Endothelial cell (in vitro differentiated cells): ENCODE data around the gene NFIB. TPM values are rescaled to one million over a fixed set of nuclear protein-coding genes. Genes with fewer than 3 reads are reported as not detected.

Source experiments
- DNase-seq: peaks from one replicate; pipeline ENCODE4 v3.0.0; 2021; ENCODE audit warnings: low spot score
- H3K27ac Mint-ChIP-seq: one replicate; pipeline ENCODE4 v1.8.0; 2021; ENCODE audit warnings: mixed read lengths, inconsistent platforms; ENCODE audit not compliant: unreplicated experiment
- H3K27me3 Mint-ChIP-seq: one replicate; pipeline ENCODE4 v1.8.0; 2021; ENCODE audit warnings: mild to moderate bottlenecking, moderate library complexity, mixed read lengths, inconsistent platforms; ENCODE audit not compliant: unreplicated experiment
- H3K36me3 Mint-ChIP-seq: one replicate; pipeline ENCODE4 v1.8.0; 2021; ENCODE audit warnings: mild to moderate bottlenecking, low read depth, mixed read lengths, inconsistent platforms; ENCODE audit not compliant: unreplicated experiment
- H3K4me1 Mint-ChIP-seq: one replicate; pipeline ENCODE4 v1.8.0; 2021; ENCODE audit warnings: mild to moderate bottlenecking, mixed read lengths, inconsistent platforms; ENCODE audit not compliant: unreplicated experiment
- H3K4me3 Mint-ChIP-seq: one replicate; pipeline ENCODE4 v1.8.0; 2021; ENCODE audit warnings: mild to moderate bottlenecking, mixed read lengths, inconsistent platforms; ENCODE audit not compliant: unreplicated experiment
- H3K9me3 Mint-ChIP-seq: one replicate; pipeline ENCODE4 v1.8.0; 2021; ENCODE audit warnings: mixed read lengths, inconsistent platforms; ENCODE audit not compliant: unreplicated experiment
- total RNA-seq: library from RNA; stranded (reverse); fragmentation: NEBNext Ultra II Directional; extraction: Animal tissue kit (Norgen Biotek cat#: 25700); gene quantifications from one replicate; pipeline ENCODE4 v1.2.1, GENCODE V29; 2021; ENCODE audit not compliant: unreplicated experiment
- TF ChIP-seq, protein P1 (sequence below): fragments of 200-600 bp; sonication (generic); IDR thresholded peaks from one replicate; pipeline ENCODE4 v1.5.0; 2021; ENCODE audit warnings: antibody characterized with exemption; ENCODE audit not compliant: unreplicated experiment

The NFIB gene
- total RNA-seq, 1 donor from 2014 or later: 120 TPM

DNA sequence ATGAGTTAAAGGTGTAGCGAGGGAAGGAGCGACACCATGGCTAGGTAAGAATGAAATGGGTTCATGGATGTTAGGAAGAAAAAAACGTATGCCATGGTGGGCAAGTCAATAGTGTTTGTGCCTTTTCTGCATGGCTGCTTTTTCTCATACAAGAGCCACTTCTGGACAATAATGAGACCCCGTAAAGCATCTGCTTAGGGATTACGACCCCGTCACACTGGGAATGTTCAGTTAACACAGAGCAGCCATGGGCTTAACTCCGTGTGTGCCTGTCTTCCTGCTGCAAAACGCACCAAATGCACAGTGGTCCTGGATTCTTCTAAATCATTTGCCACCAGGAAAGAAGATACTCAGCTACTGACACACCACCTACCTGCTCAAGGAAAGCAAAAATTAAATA lies 81.8 kb downstream of the NFIB start:
- Mint-ChIP-seq H3K36me3 (peaks cover 5% of the 10 kb centered on the region), H3K27ac (no peak overlapping the region), H3K4me1 (peaks cover 32% of the 10 kb centered on the region), H3K4me3 (no peak overlapping the region), H3K27me3 (no peaks in the 10 kb centered on the region), H3K9me3 (no peaks in the 10 kb centered on the region)
- DNase-seq: no peak
- TF ChIP-seq, protein P1, sequence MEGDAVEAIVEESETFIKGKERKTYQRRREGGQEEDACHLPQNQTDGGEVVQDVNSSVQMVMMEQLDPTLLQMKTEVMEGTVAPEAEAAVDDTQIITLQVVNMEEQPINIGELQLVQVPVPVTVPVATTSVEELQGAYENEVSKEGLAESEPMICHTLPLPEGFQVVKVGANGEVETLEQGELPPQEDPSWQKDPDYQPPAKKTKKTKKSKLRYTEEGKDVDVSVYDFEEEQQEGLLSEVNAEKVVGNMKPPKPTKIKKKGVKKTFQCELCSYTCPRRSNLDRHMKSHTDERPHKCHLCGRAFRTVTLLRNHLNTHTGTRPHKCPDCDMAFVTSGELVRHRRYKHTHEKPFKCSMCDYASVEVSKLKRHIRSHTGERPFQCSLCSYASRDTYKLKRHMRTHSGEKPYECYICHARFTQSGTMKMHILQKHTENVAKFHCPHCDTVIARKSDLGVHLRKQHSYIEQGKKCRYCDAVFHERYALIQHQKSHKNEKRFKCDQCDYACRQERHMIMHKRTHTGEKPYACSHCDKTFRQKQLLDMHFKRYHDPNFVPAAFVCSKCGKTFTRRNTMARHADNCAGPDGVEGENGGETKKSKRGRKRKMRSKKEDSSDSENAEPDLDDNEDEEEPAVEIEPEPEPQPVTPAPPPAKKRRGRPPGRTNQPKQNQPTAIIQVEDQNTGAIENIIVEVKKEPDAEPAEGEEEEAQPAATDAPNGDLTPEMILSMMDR: no peak

DNA sequence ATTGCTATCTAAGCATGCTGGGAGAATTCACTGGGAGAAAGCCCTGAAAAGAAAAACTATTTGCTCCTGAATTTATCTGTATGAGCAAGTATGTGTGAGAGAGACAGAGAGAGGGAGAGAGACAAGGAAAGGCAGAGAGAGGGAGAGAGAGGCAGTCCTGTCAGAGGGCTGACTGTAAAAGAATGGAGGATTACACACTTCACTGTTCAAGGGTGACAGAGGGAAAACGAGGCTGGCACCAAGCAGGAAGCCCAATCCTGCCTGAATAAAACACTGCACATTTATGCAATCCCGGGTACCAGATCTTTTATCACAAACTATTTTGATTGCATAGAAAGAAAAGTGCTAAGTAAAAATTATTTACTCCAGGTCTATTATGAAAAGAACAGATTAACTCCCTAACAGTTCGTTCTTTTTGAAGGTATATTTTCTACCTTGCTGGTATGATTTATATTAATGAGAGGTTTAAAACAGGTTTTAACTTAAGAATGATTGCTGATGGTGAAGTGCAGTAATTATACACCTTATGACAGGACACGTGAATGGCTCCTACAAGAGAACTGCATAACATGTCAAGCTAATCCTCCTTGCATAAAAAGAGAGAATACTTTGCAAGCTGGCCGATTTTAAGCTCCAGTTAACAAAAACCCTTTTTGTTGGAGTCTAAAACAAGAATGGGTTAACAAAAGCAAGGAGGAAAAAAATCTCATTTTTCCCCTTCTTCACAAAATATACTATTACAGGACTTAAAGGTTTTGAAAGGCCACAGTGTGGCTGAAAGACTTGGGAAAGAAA lies 82.5 kb downstream of the NFIB start:
- Mint-ChIP-seq H3K4me3 (no peak overlapping the region), H3K27me3 (no peaks in the 10 kb centered on the region), H3K27ac (no peak overlapping the region), H3K4me1 (peaks cover 25% of the 10 kb centered on the region), H3K36me3 (peaks cover 3% of the 10 kb centered on the region), H3K9me3 (no peaks in the 10 kb centered on the region)
- TF ChIP-seq, protein P1: no peak
- no peak for DNase-seq

DNA sequence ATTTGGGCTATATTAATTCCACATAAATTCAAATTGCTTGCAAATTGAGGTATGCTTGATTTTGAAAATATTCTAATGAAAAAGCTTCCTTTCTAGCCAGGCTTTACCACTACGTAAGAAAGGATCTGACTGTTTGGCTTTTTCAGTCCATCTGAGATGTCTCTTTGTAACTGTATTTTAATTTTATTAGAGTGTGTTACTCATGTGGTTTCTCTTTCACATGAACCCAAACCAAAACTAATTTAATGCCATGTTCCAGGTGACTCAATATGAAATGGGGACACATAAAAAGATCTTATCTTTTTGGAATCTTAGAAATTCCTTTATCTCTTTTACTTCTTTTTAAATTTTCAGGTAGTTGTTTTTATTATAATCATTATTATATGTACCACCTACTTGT lies 85.3 kb downstream of the NFIB start:
- Mint-ChIP-seq H3K36me3 (peaks cover 8% of the 10 kb centered on the region), H3K27me3 (no peaks in the 10 kb centered on the region), H3K4me3 (no peak overlapping the region), H3K9me3 (no peaks in the 10 kb centered on the region), H3K4me1 (peaks cover 14% of the 10 kb centered on the region), H3K27ac (no peak overlapping the region)
- no peak for DNase-seq
- TF ChIP-seq, protein P1: no peak

DNA sequence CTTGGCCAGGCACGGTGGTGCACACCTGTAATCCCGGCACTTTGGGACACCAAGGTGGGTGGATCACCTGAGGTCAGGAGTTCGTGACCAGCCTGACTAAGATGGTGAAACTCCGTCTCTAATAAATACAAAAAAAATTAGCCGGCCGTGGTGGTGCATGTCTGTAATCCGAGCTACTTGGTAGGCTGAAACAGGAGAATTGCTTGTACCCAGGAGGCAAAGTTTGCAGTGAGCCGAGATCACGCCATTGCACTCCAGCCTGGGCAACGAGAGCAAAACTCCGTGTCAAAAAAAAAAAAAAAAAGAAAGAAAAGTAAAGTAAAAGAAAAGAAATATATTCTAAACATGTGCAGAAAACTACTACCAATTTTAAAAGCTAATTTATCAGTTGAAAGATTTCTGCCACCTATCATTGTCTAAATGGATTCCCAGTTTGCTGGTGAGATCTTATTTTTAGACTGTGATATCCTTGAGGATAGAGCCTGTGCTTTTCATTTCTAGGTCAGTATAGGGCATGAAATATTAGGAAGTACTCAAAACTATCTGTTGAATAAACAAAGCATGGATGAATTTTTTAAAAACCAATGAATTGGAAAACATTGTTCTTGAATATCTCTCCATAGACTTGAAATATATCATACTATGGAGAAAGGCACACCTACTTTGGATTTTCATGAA lies 86.9 kb downstream of the NFIB start:
- H3K27ac Mint-ChIP-seq: no peak overlapping the region
- H3K4me3 Mint-ChIP-seq: no peak overlapping the region
- H3K27me3 Mint-ChIP-seq: no peaks in the 10 kb centered on the region
- peaks cover 25% of the 10 kb centered on the region for H3K4me1 Mint-ChIP-seq
- peaks cover 10% of the 10 kb centered on the region for H3K36me3 Mint-ChIP-seq
- DNase-seq: no peak
- TF ChIP-seq, protein P1: no peak
- H3K9me3 Mint-ChIP-seq: no peaks in the 10 kb centered on the region

DNA sequence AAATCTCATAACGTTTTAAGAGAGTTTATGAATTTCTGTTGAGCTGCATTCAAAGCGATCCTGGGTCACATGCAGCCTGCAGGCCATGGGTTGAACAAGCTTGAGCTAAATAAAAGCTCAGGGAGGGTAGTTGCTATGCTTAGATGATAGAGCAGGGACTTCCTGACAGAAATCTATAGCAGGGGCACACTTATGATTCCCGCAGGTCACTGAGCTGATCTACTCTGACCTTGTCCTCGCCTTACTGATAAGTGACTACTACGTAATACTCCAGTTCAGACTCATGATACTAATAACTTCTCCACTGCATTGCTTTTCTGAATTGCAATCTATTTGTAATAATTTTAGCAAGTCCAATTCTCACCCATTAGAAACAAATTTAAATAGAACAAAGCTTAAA lies 90.9 kb downstream of the NFIB start:
- H3K9me3 Mint-ChIP-seq: no peaks in the 10 kb centered on the region
- H3K36me3 Mint-ChIP-seq: peaks cover 22% of the 10 kb centered on the region
- no peak for DNase-seq
- H3K27ac Mint-ChIP-seq: peak overlapping the region; percentile 16
- TF ChIP-seq, protein P1: no peak
- no peak overlapping the region for H3K4me3 Mint-ChIP-seq
- peaks cover 6% of the 10 kb centered on the region for H3K27me3 Mint-ChIP-seq
- H3K4me1 Mint-ChIP-seq: peaks cover 50% of the 10 kb centered on the region
